ENCODE results near the gene KLF11.

KLF11 gene

DNA sequence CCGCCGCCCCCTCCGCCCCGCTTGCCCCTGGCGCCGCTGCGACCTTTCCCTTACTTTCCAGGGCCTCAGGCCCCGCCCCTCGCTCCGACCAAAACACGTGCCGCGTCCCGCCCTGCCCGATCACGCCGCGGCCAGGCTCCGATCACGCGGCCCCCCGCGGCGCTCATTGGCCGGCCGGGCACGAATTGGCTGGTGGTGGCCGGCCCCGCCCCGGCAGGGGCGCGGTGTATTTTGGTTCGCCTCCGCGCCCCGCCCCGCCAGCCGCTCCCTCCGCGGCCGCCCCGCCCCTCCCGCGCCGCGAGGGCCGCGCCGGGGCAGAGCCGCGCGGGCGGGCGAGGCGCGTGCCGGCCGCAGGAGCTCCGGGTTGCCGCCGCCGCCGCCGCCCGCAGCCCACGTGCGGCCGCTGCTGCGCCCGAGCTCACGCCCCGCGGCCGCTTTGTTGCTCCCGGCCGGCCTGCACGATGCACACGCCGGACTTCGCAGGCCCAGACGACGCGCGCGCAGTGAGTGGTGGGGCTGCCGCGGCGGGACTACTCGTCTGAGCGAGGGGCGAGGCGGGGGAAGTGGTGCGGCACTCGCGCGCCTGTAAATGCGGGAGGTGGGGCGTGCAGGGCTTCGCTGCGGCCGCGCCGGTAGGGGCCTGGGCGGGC lies at the start of gene KLF11:
Gene KLF11, plus strand, starts transcription at position 295 of the 650 bp plus-strand sequence. Its CDS starts 167 bp downstream, at position 462.
- peak; percentile 56 for DNase-seq (ENCODE audit: low read depth, low spot score)

DNA sequence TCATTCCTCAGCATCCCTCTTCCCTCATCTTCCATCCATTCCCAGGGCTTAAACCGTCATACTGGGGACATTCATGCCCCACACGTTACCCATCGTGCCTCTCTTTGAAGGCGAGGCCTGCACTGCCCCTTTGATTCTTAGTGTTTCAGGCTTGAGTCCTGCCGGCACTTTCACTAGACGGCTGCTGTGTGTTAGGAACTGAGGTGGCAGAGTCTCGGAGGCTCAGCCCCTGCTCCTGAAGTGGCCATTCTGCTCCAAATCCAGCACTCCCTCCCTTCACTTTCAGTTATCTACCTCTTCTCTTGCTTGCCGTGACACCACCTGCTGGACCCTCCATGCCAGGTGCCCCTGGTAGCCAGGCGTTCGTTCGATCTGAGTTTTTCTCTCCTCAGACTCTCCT lies 48.9 kb upstream of the KLF11 start:
- DNase-seq (ENCODE audit: low read depth, low spot score): no peak

DNA sequence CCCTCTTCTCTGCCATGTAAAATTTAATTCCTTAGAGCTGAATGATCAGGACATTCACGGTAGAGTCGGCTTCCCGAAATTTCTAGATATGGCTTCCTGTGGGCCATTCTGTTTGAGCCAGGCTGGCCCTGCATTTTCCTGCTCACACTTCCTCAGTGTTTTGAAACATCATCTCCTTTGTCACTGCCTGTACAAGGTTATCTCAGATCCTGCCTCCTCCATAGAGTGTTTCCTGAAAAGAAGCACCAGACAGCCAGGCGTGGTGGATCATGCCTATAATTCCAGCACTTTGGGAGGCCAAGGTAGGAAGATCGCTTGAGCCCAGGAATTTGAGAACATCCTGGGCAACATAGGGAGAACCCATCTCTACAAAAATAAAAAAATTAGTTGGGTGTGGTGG lies 48.3 kb upstream of the KLF11 start:
- no peak for DNase-seq (ENCODE audit: low read depth, low spot score)

DNA sequence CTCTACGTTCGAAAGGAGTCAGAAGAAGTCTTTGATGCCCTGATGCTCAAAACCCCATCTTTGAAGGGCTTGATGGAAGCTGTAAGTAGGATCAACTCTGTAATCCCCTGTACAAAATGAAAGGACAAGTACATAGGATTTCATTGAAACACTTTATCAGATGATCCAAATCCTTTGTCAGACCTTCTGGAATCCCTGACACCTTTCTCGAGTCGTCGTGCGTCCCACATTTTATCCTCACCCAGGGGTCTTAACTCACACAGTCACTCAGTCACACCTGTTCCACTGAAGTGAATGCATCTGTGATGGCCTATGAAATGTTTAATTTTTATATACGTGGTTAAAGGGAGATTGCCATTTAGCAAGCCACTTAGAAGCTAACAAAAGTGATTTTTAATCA lies 47.0 kb upstream of the KLF11 start:
- no peak for DNase-seq (ENCODE audit: low read depth, low spot score)

DNA sequence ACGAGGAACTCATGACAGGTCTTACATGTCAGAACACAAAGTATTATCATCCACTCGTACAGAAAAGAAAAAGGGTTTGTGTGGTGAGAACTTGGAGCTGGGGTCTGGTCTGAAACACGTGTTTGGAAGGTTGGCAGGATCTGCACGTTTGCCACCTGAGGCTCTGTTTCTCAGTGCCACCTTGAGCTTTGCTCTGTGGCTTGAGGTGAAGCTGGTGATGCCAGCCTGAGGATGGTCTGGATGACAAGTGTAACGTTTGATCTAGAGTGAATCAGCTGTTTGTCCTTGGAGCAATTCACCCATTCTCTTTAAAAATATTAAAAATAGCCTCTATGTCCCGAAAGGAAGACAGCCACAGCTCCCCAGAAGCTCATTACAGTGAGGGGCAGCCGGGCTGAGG lies 45.4 kb upstream of the KLF11 start:
- no peak for DNase-seq (ENCODE audit: low read depth, low spot score)

DNA sequence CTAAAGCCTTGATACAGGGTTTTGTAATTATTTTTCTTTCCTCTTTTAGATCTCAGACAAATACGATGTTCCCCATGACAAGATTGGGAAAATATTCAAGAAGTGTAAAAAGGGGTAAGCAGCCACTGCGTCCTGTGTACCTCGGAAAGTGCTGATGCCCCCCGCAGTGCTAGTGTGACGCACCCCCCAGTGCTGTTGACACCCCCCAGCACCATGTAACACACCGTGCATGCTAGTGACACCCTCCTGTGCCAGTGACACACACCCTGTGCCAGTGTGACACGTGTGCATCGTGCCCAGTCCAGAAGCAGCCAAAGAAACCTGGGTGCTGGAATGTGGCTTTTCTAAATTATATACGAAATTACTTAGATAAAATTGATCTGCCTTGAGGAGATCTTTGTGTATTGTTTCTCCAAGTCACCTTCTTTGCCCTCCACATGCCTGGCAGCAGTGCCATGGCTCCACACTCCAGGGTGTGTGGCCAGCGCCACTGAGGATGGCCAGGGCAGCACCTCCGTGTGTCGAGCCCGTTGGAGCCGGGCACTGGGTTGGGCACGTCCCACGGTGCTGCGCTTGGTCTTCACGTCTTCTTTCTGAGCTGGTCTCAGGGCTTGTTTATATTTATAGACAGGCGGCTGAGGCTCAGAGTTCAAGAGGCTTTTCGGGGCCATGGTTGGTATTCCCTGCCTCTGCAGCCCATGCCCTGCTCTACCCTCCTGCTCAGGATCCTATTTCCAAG lies 44.3 kb upstream of the KLF11 start:
- no peak for DNase-seq (ENCODE audit: low read depth, low spot score)

DNA sequence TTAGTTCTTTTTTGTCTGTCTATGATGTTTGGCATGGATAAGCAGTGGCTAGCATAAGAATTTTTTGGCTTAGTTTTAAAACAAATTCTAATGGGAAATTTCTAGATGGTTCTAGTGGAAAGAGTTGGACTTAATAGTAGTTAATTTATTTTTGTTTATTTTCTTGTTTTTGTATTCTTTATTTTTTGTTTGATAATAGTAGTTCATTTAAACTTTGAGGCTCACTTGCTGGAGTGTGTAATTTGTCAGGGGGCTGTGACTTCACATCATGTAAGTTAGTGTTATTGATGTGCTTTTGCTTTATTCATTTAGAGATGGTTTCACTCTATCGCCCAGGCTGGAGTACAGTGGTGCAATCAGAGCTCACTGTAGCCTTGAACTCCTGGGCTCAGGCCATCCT lies 43.7 kb upstream of the KLF11 start:
- no peak for DNase-seq (ENCODE audit: low read depth, low spot score)

DNA sequence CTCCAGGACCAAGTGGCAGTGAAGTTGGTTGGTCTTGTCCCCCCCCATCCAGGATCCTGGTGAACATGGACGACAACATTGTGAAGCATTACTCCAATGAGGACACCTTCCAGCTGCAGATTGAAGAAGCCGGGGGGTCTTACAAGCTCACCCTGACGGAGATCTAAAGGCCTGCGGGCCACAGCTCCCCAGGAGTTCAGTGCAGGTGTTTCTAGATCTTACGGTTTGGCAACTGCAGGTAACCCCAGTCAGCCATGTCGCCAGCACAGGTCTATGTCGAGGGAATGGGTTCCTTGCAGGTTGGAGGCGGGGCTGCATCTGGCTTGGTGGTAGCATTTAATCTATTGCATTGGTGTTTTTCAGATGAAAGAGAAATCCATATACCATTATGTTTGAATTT lies 42.8 kb upstream of the KLF11 start:
- DNase-seq (ENCODE audit: low read depth, low spot score): no peak

DNA sequence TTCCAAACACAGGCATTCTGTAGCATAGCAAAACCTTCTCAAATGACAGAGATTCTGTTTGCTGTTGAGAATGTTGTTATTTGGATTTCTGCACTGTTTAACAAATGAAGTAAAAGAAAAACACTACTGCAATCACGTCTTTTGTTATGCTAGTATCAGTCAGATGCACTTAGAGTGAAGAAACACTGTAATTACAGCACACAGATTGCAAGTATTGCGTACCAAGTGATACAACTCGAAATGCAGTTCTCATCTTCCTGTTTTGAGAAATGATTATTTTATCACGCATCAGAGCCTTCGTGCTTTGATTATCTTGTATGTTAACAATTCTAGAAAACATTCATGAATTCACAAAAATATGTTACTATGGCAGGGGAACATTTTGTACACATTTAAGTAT lies 41.8 kb upstream of the KLF11 start:
- no peak for DNase-seq (ENCODE audit: low read depth, low spot score)

DNA sequence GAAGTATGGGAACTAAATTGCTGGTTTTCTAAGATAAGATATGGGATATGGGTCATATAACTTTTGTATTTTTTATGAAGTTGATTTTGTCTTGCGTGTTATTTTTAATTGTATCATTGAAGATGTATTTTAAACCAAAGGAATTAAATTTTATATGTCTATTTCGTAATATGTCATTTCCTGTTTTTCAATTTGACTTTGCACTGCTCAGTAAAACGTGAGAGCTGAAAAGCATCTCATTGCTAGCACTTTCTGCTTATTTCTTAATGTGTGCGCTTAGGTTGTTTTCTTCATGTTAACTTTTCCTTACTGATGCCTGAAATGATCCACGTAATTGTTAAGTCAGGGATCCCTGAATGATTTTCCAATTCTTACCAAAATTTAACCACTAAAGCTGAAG lies 41.2 kb upstream of the KLF11 start:
- DNase-seq (ENCODE audit: low read depth, low spot score): no peak

DNA sequence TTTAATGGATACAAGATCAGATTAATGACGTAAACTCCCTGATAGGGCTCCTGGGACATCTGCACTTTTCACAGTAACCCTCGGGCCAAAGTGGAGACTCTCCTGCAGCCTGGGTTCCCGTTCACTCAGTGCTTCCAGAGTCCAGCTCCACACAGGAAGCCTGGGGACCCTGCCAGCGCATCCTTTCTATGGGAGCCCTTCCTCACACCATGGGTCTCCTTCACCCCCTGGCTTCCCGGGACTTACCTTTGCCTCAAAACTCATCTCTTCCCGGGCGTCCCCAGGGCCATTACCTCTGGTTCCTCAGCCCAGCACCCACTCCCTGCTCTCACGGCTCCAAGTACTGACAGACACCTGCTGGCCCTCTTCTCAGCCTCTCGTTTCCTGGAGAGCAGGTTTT lies 40.7 kb upstream of the KLF11 start:
- DNase-seq (ENCODE audit: low read depth, low spot score): no peak

DNA sequence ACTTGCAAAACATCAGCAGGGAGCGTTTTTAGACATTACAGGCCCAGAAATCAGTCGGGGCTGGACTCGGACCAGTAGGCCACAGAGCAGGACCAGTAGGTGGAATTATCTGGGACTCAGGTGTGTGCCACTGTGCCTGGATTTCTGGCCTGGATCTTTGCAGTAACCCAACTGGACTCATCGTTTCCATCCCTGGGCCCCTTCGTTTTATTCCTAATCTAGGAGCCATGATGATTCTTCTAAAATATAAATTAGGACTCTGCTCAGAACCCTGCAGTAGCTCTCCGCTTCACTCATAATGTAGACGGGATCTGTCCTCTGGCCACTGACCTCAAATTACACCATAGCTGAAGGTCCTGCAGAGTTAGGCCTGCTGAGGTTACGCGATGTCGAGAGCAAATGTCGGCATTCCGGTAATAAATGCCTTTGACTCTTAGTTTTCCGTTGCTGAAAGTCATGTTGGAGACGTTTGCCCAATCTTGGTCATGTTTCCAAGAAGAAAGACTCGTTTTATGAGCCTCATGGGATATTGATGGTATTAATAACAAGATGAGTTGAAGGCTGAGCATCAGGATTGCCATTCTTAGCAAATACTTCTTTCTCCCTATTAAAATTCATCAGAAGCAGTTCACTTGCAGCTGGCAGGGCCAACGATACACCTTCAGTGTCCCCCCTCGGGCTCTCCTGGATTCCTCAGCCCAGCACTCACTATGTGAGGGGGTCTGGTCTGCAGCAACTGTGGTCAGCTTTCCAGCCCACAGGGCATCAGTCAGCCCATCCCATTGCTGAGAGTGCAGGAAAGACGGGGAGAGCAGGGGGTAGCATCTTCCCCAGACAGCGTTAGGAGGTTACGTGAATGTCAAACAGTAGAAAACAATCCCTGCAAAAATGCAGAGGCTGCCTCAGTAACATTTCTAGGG lies 39.9 kb upstream of the KLF11 start:
- no peak for DNase-seq (ENCODE audit: low read depth, low spot score)

DNA sequence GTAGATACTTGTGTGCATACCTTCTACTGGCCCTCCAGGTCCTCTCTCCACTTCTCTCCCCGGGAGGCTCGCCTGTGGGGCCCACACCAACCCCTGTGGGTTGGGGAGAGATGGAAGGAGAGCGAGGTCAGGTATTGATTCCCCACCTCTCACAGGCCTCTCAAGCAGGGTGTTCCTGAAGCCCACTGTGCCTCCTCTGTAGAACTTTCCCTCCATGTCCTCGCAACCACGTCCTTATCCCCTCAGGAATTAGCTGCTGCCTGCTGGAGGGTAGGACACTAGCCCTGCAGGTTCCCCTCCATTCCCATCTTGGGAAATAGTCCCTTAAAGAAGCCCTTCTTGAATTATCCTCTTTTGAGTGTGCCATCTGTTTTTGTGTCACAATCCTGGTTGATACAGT lies 38.9 kb upstream of the KLF11 start:
- no peak for DNase-seq (ENCODE audit: low read depth, low spot score)

DNA sequence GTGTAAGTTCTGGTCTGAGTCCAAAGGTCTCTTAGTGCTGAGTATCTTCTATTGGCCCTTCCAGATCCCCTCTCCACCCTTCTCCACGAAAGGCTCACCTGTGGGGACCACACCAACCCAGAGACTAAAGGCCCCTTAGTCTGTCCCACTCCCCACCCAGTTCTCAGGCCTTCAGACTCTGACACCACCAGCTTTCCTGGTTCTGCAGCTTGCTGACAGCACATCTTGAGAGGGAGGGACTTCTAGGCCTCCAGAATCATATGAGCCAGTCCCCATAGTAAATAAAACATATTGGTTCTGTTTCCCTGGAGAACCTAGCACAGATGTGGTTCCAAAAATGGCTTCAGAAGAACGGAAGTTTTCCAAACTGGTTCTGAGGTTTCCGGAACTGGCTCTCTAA lies 38.5 kb upstream of the KLF11 start:
- DNase-seq (ENCODE audit: low read depth, low spot score): no peak

DNA sequence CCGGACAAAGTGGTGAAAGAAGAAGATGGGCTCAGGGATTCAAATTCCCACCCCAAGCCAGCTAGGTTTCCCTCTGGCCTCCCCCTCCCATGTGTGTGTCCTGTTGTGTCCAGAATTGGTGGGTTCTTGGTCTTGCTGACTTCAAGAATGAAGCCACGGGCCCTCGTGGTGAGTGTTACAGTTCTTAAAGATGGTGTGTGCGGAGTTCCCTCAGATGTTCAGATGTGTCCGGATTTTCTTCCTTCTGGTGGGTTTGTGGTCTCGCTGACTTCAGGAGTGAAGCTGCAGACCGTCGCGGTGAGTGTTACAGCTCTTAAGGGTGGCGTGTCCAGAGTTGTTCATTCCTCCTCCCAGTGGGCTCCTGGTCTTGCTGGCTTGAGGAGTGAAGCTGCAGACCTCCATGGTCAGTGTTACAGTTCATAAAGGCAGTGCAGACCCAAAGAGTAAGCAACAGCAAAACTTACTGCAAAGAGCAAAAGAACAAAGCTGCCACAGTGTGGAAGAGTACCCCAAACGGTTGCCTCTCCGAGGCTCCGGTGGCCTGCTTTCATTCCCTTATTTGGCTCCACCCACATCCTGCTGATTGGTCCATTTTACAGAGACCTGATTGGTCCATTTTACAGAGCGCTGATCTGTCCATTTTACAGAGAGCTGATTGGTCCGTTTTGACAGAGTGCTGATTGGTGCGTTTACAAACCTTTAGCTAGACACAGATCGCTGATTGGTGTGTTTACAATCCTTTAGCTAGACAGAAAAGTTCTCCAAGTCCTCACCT lies 37.7 kb upstream of the KLF11 start:
- DNase-seq (ENCODE audit: low read depth, low spot score): no peak

DNA sequence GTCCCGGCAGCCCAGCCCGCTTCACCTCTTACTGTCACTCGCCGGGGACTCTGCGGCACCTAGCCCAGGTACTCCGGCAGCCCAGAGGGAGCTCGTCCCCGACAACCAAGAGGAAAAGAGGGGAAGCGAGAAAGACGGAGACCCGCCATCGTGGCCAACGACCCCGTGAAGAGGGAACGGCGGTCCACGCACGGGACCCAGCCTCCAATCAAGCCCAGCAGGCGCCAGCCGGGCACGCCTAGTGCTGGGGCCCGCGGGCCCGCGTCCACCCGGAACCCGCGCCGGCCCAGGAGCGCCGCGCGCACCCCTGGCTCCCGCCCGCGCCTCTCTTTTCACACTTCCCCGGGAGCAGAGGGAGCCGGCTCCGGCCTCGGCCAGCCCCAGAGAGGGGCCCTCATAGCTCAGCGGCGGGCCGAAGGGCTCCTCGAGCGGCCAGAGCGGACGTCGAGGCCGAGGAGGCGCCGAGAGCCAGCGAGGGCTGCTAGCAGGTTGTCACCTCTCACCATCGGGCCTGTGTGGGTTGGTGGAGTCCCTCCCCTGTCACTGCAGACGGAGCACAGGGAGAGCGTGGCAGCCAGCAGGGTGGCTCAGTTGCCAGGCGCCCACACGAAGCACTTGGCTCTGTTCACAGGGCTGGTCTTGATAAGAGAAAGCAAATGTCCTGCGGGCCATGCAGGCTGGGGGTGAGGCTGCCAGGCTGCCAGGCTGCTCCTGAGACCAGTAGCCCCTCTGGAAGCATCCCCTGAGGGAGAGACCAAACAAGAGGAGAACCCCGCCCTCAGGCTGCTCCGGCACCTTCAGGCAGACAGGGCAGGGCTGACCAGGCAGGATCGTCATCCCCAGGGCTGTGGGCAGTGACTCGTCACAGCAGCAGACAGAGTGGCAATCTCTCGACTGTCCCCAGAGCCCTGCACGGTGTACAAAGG lies 36.9 kb upstream of the KLF11 start:
- DNase-seq (ENCODE audit: low read depth, low spot score): no peak

DNA sequence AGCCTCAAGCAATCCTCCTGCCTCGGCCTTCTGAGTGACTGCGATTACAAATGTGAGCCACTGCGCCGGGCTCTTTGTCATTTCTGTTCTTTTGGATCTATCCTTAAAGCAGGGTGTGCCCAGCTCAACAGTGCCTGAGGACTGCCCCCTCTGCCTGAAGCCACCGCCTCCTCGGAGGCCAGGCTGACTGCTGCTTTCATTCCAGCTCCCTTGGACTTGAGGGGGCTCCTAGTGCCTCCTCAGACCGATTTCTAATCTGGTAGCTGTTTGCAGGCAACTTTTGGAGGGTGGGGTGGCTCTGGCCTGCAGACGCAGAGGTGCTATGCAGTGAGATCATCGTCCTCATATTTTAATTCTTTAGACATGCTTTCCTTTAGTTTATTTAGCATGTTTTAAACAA lies 35.9 kb upstream of the KLF11 start:
- DNase-seq (ENCODE audit: low read depth, low spot score): no peak

DNA sequence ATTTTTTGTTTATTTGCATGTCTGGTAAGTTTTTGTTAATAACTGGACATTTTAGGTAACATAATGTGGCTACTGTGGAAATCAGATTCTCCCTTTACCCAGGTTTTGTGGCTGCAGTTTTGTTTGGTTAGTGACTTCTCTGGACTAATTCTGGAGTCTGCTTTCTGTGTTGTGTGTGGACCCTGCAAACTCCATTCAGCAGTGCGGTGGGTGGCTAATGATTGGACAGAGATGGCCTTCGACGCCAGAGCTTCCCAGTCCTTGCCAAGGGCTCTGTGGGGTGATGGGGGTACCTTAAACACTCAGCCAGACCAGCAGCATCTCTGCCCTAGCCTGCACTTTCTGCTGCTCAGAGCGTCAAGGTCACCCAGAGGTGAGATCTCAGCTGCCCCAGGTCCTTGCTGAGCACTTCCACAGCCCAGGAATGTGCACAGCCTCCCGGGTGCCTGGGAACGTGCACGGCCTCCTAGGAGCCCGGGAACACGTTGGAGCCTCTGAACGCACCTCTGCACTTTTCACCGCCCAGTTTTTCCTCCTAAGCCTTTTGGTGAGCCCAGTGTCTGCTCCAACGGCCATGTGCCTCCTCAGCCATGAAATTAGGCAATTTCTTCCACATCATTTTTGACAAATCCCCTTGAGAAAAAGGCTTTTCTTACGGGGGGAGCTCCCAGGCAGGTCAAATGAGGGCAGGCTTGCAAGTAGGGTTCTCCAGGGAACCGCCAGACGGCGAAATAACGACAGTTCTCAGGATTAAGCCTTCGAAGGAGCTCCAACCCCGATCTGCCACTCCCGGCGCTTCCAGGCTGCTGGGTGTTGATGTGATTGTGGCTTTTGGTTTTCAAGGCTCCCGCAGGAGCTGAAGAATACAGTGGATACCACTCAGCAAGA lies 35.2 kb upstream of the KLF11 start:
- DNase-seq (ENCODE audit: low read depth, low spot score): no peak

DNA sequence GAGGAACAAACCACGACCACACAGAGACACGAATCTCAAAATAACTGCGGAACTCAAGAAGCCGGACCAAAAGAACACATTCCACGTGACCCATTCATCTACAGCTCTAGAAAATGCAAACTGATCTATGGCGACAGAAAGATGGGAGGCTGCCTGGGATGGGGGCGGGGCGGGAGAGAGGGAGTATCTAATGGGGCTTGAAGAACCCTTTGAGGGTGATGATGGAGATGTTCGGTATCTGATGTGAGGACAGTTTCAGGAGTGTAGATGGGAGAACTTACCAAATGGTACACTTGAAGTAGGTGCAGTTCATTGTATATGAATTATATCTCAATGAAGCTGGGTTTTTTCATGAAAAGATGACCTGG lies 34.6 kb upstream of the KLF11 start:
- no peak for DNase-seq (ENCODE audit: low read depth, low spot score)
